OCI-LY7 (cell line): ENCODE results near the gene SORD.
"Not testable (repeated sequence)": the region's sequence is repeated elsewhere in the genome, so short reads cannot be mapped to it uniquely, and the experiment has no call there.

ENCODE experiments used
- EZH2phosphoT487 ChIP-seq: fragments of 200-600 bp; sonication (generic); IDR thresholded peaks from 2 replicates; pipeline ENCODE4 v1.6.1; 2018; ENCODE audit warnings: low read depth, borderline replicate concordance, mild to moderate bottlenecking, mixed run types, antibody characterized with exemption, low read length, moderate library complexity, mixed read lengths
- TF ChIP-seq, protein P1 (sequence below): fragments of 200-600 bp; sonication (generic); conservative IDR thresholded peaks from 2 replicates; pipeline ENCODE4 v1.5.1; 2014; ENCODE audit warnings: mild to moderate bottlenecking, antibody characterized with exemption, low read length, moderate library complexity, mixed read lengths

DNA sequence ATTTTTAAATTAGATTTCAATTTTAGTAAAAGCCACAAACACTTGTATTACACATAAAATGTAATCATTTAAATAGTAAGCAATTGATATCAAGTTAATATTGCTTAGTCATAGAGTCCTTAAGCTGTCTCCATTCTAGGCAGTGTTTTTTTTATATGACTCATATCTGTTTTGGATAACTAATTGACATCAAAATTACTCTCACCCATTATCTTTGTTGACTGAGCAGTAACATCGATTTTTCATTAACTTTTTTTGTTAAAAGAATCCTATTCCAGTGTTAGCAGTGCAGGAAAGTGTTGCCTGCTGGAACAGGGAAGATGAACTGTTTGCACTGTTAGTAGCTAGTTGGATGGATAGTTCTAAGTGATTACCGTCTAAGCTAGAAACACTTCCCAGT lies 45.2 kb upstream of the SORD start:
- TF ChIP-seq, protein P1, sequence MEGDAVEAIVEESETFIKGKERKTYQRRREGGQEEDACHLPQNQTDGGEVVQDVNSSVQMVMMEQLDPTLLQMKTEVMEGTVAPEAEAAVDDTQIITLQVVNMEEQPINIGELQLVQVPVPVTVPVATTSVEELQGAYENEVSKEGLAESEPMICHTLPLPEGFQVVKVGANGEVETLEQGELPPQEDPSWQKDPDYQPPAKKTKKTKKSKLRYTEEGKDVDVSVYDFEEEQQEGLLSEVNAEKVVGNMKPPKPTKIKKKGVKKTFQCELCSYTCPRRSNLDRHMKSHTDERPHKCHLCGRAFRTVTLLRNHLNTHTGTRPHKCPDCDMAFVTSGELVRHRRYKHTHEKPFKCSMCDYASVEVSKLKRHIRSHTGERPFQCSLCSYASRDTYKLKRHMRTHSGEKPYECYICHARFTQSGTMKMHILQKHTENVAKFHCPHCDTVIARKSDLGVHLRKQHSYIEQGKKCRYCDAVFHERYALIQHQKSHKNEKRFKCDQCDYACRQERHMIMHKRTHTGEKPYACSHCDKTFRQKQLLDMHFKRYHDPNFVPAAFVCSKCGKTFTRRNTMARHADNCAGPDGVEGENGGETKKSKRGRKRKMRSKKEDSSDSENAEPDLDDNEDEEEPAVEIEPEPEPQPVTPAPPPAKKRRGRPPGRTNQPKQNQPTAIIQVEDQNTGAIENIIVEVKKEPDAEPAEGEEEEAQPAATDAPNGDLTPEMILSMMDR: not testable (repeated sequence)
- not testable (repeated sequence) for TF ChIP-seq EZH2phosphoT487
